MCF 10A (cell line): ENCODE measurements around the gene STARD13. TPM values are rescaled to one million over a fixed set of nuclear protein-coding genes. Genes with fewer than 3 reads are reported as not detected.

ENCODE experiments used
- BruUV-seq: library from RNA; stranded (reverse); fragments of 400-500 nt; replicated peaks from 2 replicates; lab custom pipeline; 2021; lab: Mats Ljungman, UMichigan
- CTCF ChIA-PET: fragments of 300-600 bp; sonication (Branson Sonifier 250); formaldehyde crosslinking; extraction: SDS; loops from one replicate; lab custom pipeline; 2021; ENCODE audit warnings: antibody characterized with exemption, inconsistent platforms; lab: Yijun Ruan, JAX
- POLR2A ChIA-PET: fragments of 300-600, 350-650 bp; sonication (Branson Sonifier 250); formaldehyde crosslinking; extraction: SDS; loops from one replicate; lab custom pipeline; 2020; ENCODE audit warnings: antibody characterized with exemption, inconsistent platforms; lab: Yijun Ruan, JAX
- DNase-seq: peaks from one replicate; pipeline ENCODE4 v3.0.0-alpha.2; 2018; ENCODE audit not compliant: unreplicated experiment
- H3K27ac Mint-ChIP-seq: one replicate; pipeline ENCODE4 v1.8.0; 2022; ENCODE audit warnings: mild to moderate bottlenecking, low read depth, mixed read lengths; ENCODE audit not compliant: unreplicated experiment
- H3K27me3 Mint-ChIP-seq: one replicate; pipeline ENCODE4 v1.8.0; 2022; ENCODE audit warnings: mixed read lengths; ENCODE audit not compliant: insufficient read depth, unreplicated experiment
- H3K36me3 Mint-ChIP-seq: one replicate; pipeline ENCODE4 v1.8.0; 2022; ENCODE audit warnings: mild to moderate bottlenecking, moderate library complexity, mixed read lengths; ENCODE audit not compliant: insufficient read depth, unreplicated experiment
- H3K4me1 Mint-ChIP-seq: one replicate; pipeline ENCODE4 v1.8.0; 2022; ENCODE audit warnings: mixed read lengths; ENCODE audit not compliant: insufficient read depth, unreplicated experiment
- H3K4me3 Mint-ChIP-seq: one replicate; pipeline ENCODE4 v1.8.0; 2022; ENCODE audit warnings: mild to moderate bottlenecking, moderate library complexity, mixed read lengths; ENCODE audit not compliant: unreplicated experiment
- H3K9me3 Mint-ChIP-seq: one replicate; pipeline ENCODE4 v1.8.0; 2022; ENCODE audit warnings: mixed read lengths; ENCODE audit not compliant: unreplicated experiment
- CTCF ChIP-seq: fragments of 200-600 bp; IDR thresholded peaks from one replicate; pipeline ENCODE4 v1.8.0; 2022; ENCODE audit warnings: antibody characterized with exemption, mild to moderate bottlenecking; ENCODE audit not compliant: unreplicated experiment
- intact Hi-C: fragments of 100-400 bp; cut with micrococcal nuclease; formaldehyde crosslinking; loops from 2 replicates; pipeline ENCODE4 v1.14.1; 2022
- total RNA-seq: library from RNA; stranded (reverse); gene quantifications from 2 replicates; pipeline ENCODE4 v1.2.3, GENCODE V29; 2022

Gene STARD13
- total RNA-seq, 1 experiment from 2014 or later = 31.9 TPM

GRCh38 chr13:33281951-33282595, 3.5 kb downstream of the STARD13 start:
- H3K27ac Mint-ChIP-seq = peak overlapping the region; percentile 95
- no TSS peak for BruUV-seq
- peak overlapping the region; percentile 91 for H3K4me3 Mint-ChIP-seq
- ChIA-PET CTCF (interaction anchor here (0.7 to 1.3 kb wide), 5 partner anchors 9 to 261 kb away, joined by 3 to 4 read pairs (median 3); no protein-coding TSS in a partner anchor), POLR2A (interaction anchor here (0.7 to 5.8 kb wide), 14 partner anchors 17 to 743 kb away, joined by 3 to 192 read pairs (median 4); partner anchors contain the start of gene N4BP2L2)
- DNase-seq = peak; percentile 45
- H3K9me3 Mint-ChIP-seq = no peaks in the 10 kb centered on the region
- intact Hi-C loops = loop anchor here (1.0 kb wide), 1 partner anchor 46 kb away; no protein-coding TSS in a partner anchor
- peaks cover 64% of the 10 kb centered on the region for H3K4me1 Mint-ChIP-seq
- H3K36me3 Mint-ChIP-seq = peaks cover 31% of the 10 kb centered on the region
- no peaks in the 10 kb centered on the region for H3K27me3 Mint-ChIP-seq
- TF ChIP-seq CTCF = no peak

GRCh38 chr13:33280923-33281322, 4.6 kb downstream of the STARD13 start:
- ChIA-PET POLR2A (interaction anchor here (1.1 to 6.8 kb wide), 8 partner anchors 8 to 155 kb away, joined by 3 to 66 read pairs (median 6); no protein-coding TSS in a partner anchor), CTCF (no interaction called here)
- Mint-ChIP-seq H3K27ac (peak overlapping the region; percentile 95), H3K9me3 (no peaks in the 10 kb centered on the region), H3K4me1 (peaks cover 63% of the 10 kb centered on the region), H3K4me3 (peak overlapping the region; percentile 91), H3K36me3 (peaks cover 39% of the 10 kb centered on the region), H3K27me3 (no peaks in the 10 kb centered on the region)
- DNase-seq = peak; percentile 41
- no peak for TF ChIP-seq CTCF
- no TSS peak for BruUV-seq
- intact Hi-C loops = loop anchor here (1.0 kb wide), 1 partner anchor 155 kb away; no protein-coding TSS in a partner anchor

- Mint-ChIP-seq H3K4me3 (peak overlapping the region; percentile 91), H3K27ac (peak overlapping the region; percentile 95), H3K9me3 (no peaks in the 10 kb centered on the region), H3K27me3 (no peaks in the 10 kb centered on the region), H3K36me3 (peaks cover 44% of the 10 kb centered on the region), H3K4me1 (peaks cover 64% of the 10 kb centered on the region)
- ChIA-PET POLR2A (interaction anchor here (1.1 to 6.8 kb wide), 8 partner anchors 8 to 154 kb away, joined by 3 to 66 read pairs (median 6); no protein-coding TSS in a partner anchor), CTCF (interaction anchor here (0.7 kb wide), 1 partner anchor 260 kb away, joined by 3 read pairs; no protein-coding TSS in a partner anchor)
- intact Hi-C loops = loop anchor here (1.0 kb wide), 1 partner anchor 154 kb away; no protein-coding TSS in a partner anchor
- DNase-seq = no peak
- TF ChIP-seq CTCF = no peak
- TSS peak; percentile 60 for BruUV-seq
Measured at GRCh38 chr13:33280279-33280905, 5.2 kb downstream of the STARD13 start.
